Measurements from ENCODE around the gene ZNF609. TPM values are rescaled to one million over a fixed set of nuclear protein-coding genes. Genes with fewer than 3 reads are reported as not detected.

Gene ZNF609
- polyA plus RNA-seq, 2 of the 4 experiments (the other 2 are of a cell fraction), result 19.6 to 39.9 TPM

DNA sequence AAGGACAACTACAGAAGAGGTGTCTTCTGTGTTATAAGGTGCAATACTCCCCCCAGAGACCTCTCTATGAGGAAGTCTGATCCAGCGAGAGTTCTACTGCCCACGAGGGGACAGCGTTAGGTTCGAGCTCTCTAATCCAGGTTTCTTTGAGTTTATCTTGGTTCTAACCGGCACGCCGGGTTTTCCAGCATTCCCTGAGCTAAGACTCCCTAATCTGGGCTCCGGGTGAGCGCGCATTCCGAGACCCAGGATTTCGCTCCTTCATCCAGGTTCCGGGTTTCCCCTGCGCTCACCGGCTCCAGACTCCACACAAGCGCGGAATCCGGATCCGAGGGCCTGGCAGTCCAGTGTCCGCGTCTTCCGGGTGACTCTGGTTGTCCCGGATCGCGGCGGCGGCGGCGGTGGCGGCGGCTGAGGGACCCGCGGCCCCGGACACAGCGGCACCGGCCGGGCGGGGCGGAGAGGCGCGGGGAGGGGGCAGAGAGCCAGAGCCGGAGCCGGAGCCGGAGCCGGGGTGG, at the start of gene ZNF609 (continued):
- no peak; the same call in 1 of the 2 replicates for TF ChIP-seq MYC (IDR thresholded peaks at IDR 0.05; ENCODE audit: borderline replicate concordance, low read length)
- TF ChIP-seq, protein P1, sequence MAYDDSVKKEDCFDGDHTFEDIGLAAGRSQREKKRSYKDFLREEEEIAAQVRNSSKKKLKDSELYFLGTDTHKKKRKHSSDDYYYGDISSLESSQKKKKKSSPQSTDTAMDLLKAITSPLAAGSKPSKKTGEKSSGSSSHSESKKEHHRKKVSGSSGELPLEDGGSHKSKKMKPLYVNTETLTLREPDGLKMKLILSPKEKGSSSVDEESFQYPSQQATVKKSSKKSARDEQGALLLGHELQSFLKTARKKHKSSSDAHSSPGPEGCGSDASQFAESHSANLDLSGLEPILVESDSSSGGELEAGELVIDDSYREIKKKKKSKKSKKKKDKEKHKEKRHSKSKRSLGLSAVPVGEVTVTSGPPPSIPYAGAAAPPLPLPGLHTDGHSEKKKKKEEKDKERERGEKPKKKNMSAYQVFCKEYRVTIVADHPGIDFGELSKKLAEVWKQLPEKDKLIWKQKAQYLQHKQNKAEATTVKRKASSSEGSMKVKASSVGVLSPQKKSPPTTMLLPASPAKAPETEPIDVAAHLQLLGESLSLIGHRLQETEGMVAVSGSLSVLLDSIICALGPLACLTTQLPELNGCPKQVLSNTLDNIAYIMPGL (CRISPR knock-in tag; IDR thresholded peaks at IDR 0.05; ENCODE audit: borderline replicate concordance), result no peak
- no peak for TF ChIP-seq HEYL (CRISPR knock-in tag; IDR thresholded peaks at IDR 0.05)
- TF ChIP-seq NR3C1 (IDR thresholded peaks at IDR 0.05), result no peak
- TF ChIP-seq RCOR1 (IDR thresholded peaks at IDR 0.05; ENCODE audit: low read depth, low read length), result no peak
- no peak for TF ChIP-seq MAFK (IDR thresholded peaks at IDR 0.05; ENCODE audit: partially characterized antibody)
- TF ChIP-seq POLR2A (IDR thresholded peaks at IDR 0.05; ENCODE audit: low read length), result peak; percentile 20; the same call in 1 of the 2 replicates
- TF ChIP-seq JUNB (IDR thresholded peaks at IDR 0.05), result no peak
- TF ChIP-seq EP300 (IDR thresholded peaks at IDR 0.05), result no peak
- TF ChIP-seq FOXS1 (CRISPR knock-in tag; IDR thresholded peaks at IDR 0.05), result no peak
- peak; percentile 53; the same call in 2 of the 3 replicates for TF ChIP-seq SMC3 (IDR thresholded peaks at IDR 0.05)
- TF ChIP-seq MAX (IDR thresholded peaks at IDR 0.05), result peak; percentile 84
- no peak for TF ChIP-seq CHD2 (IDR thresholded peaks at IDR 0.05; ENCODE audit: low read length, partially characterized antibody)
- no peak for TF ChIP-seq KDM5A (IDR thresholded peaks at IDR 0.05)
- TF ChIP-seq CBX2 (IDR thresholded peaks at IDR 0.05; ENCODE audit: borderline replicate concordance, low read depth), result no peak
- TF ChIP-seq ZNF302 (CRISPR knock-in tag; IDR thresholded peaks at IDR 0.05), result no peak
- TF ChIP-seq CEBPB (IDR thresholded peaks at IDR 0.05), result peak in 1 of 2 experiments; percentile 50; a peak in 1 of 4 replicates
- no peak for TF ChIP-seq CHD4 (IDR thresholded peaks at IDR 0.05; ENCODE audit: borderline replicate concordance)

GRCh38 chr15:64412216-64412615, 48.2 kb upstream of the ZNF609 start:
- WGBS (ENCODE audit: missing lambda C conversion rate), result 90% methylated on average over 2 of the region's 2 CpGs
- Histone ChIP-seq H3K4me1 (no peaks in the 10 kb centered on the region), H3K27ac (no peak overlapping the region), H3K4me2 (no peak overlapping the region), H3K4me3 (no peak overlapping the region), H3K9me3 (no peaks in the 10 kb centered on the region)
- FAIRE-seq (peak; percentile 95), DNase-seq (ENCODE audit: low read depth in 1 of 2, low spot score in 1 of 2) (no peak), ATAC-seq (no peak)
- TF ChIP-seq CBX8 (IDR thresholded peaks at IDR 0.05), result no peak
- ChIA-PET POLR2A (no interaction called here), CTCF (interaction anchor here (1.0 to 2.0 kb wide), 4 partner anchors 14 to 270 kb away, joined by 5 to 6 read pairs (median 5); partner anchors contain the start of gene TRIP4)

- Histone ChIP-seq H3K27ac (no peak overlapping the region), H3K4me2 (no peak overlapping the region), H3K4me3 (no peak overlapping the region), H3K4me1 (peaks cover 15% of the 10 kb centered on the region), H3K9me3 (no peaks in the 10 kb centered on the region)
- TF ChIP-seq, protein P2, sequence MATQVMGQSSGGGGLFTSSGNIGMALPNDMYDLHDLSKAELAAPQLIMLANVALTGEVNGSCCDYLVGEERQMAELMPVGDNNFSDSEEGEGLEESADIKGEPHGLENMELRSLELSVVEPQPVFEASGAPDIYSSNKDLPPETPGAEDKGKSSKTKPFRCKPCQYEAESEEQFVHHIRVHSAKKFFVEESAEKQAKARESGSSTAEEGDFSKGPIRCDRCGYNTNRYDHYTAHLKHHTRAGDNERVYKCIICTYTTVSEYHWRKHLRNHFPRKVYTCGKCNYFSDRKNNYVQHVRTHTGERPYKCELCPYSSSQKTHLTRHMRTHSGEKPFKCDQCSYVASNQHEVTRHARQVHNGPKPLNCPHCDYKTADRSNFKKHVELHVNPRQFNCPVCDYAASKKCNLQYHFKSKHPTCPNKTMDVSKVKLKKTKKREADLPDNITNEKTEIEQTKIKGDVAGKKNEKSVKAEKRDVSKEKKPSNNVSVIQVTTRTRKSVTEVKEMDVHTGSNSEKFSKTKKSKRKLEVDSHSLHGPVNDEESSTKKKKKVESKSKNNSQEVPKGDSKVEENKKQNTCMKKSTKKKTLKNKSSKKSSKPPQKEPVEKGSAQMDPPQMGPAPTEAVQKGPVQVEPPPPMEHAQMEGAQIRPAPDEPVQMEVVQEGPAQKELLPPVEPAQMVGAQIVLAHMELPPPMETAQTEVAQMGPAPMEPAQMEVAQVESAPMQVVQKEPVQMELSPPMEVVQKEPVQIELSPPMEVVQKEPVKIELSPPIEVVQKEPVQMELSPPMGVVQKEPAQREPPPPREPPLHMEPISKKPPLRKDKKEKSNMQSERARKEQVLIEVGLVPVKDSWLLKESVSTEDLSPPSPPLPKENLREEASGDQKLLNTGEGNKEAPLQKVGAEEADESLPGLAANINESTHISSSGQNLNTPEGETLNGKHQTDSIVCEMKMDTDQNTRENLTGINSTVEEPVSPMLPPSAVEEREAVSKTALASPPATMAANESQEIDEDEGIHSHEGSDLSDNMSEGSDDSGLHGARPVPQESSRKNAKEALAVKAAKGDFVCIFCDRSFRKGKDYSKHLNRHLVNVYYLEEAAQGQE (IDR thresholded peaks at IDR 0.05), result no peak
- no peak for TF ChIP-seq RAD21 (conservative IDR thresholded peaks at IDR 0.05 in 1 of 2, IDR thresholded peaks at IDR 0.05 in 1 of 2)
- TF ChIP-seq FOSB (CRISPR knock-in tag; IDR thresholded peaks at IDR 0.05), result no peak
- TF ChIP-seq HES2 (IDR thresholded peaks at IDR 0.05), result no peak
- TF ChIP-seq RARB (CRISPR knock-in tag; IDR thresholded peaks at IDR 0.05), result no peak
- TF ChIP-seq KDM1A (IDR thresholded peaks at IDR 0.05; ENCODE audit: low read depth), result no peak
- TF ChIP-seq FOXS1 (CRISPR knock-in tag; IDR thresholded peaks at IDR 0.05), result no peak
- TF ChIP-seq, protein P3, sequence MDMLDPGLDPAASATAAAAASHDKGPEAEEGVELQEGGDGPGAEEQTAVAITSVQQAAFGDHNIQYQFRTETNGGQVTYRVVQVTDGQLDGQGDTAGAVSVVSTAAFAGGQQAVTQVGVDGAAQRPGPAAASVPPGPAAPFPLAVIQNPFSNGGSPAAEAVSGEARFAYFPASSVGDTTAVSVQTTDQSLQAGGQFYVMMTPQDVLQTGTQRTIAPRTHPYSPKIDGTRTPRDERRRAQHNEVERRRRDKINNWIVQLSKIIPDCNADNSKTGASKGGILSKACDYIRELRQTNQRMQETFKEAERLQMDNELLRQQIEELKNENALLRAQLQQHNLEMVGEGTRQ (IDR thresholded peaks at IDR 0.05), result no peak
- TF ChIP-seq EHMT2 (IDR thresholded peaks at IDR 0.05; ENCODE audit: low read depth), result no peak
- DNase-seq (ENCODE audit: low read depth in 1 of 2, low spot score in 1 of 2) (no peak), FAIRE-seq (no peak), ATAC-seq (no peak)
- ChIA-PET POLR2A (no interaction called here), CTCF (interaction anchor here (1.1 to 1.4 kb wide), 2 partner anchors 35 to 231 kb away, joined by 3 to 4 read pairs; partner anchors contain the start of gene TRIP4)
- 92% methylated on average over 2 of the region's 2 CpGs for WGBS (ENCODE audit: missing lambda C conversion rate)
Observed at GRCh38 chr15:64422697-64423096, 37.7 kb upstream of the ZNF609 start.

Data from A549 (cell line).